ENCODE data around the gene RIN3.

- no peak for TF ChIP-seq CTCF (conservative IDR thresholded peaks at IDR 0.05; ENCODE audit: low read depth, low read length)
- no peak for TF ChIP-seq EZH2 (IDR thresholded peaks at IDR 0.05; ENCODE audit: borderline replicate concordance, low read depth, low read length, poor library complexity, severe bottlenecking)
These were observed 74.1 kb downstream of the RIN3 start for GRCh38 chr14:92587700-92588085.
